SU-DHL-6 (cell line): ENCODE measurements around the gene GGACT.
"Not testable (repeated sequence)": the region's sequence is repeated elsewhere in the genome, so short reads cannot be mapped to it uniquely, and the experiment has no call there.

Experiments
- H2AFZ ChIP-seq: fragments of 200-600 bp; sonication (generic); 2 replicates; pipeline ENCODE4 v1.6.1; 2014; ENCODE audit warnings: low read depth, mild to moderate bottlenecking, moderate library complexity, mixed read lengths, antibody characterized with exemption, low read length; ENCODE audit not compliant: severe bottlenecking
- H3F3A ChIP-seq: fragments of 200-600 bp; shearing (Covaris generic); 2 replicates; pipeline ENCODE4 v1.6.0; 2016; ENCODE audit warnings: antibody characterized with exemption, mild to moderate bottlenecking; ENCODE audit not compliant: insufficient read depth
- H3K27ac ChIP-seq: fragments of 200-600 bp; sonication (generic); 2 replicates; pipeline ENCODE4 v1.5.1; 2016; ENCODE audit warnings: low read depth, mild to moderate bottlenecking, low read length, moderate library complexity, mixed read lengths
- H3K27me3 ChIP-seq: fragments of 200-600 bp; sonication (generic), shearing (Covaris generic); 2 replicates; pipeline ENCODE4 v1.6.0; 2014; ENCODE audit warnings: mild to moderate bottlenecking, low read length
- H3K36me3 ChIP-seq: fragments of 200-600 bp; sonication (generic); 2 replicates; pipeline ENCODE4 v1.6.1; 2014; ENCODE audit warnings: mild to moderate bottlenecking, low read length, mixed read lengths
- H3K4me2 ChIP-seq: fragments of 300-600, 200-600 bp; shearing (Covaris generic), sonication (generic); 2 replicates; pipeline ENCODE4 v1.6.0; 2014; ENCODE audit warnings: low read length, low read depth, mild to moderate bottlenecking; ENCODE audit not compliant: poor library complexity, severe bottlenecking
- H3K4me3 ChIP-seq: fragments of 200-600 bp; sonication (generic); 2 replicates; pipeline ENCODE4 v1.5.1; 2014; ENCODE audit warnings: antibody characterized with exemption, low read length, mild to moderate bottlenecking, mixed read lengths; ENCODE audit not compliant: insufficient read depth, poor library complexity, severe bottlenecking
- H3K79me2 ChIP-seq: fragments of 200-600 bp; sonication (generic); 2 replicates; pipeline ENCODE4 v1.6.1; 2014; ENCODE audit warnings: mild to moderate bottlenecking, low read length, moderate library complexity; ENCODE audit not compliant: insufficient read depth
- H3K9ac ChIP-seq: fragments of 200-600 bp; sonication (generic); 2 replicates; pipeline ENCODE4 v1.7.0; 2014; ENCODE audit warnings: mild to moderate bottlenecking, low read length
- H3K9me2 ChIP-seq: fragments of 200-600 bp; sonication (generic); replicated peaks from 2 replicates; pipeline ENCODE4 v1.6.1; 2014; ENCODE audit warnings: low read length; ENCODE audit not compliant: insufficient read depth
- H3K9me3 ChIP-seq: fragments of 200-600 bp; sonication (generic); 2 replicates; pipeline ENCODE4 v1.6.1; 2014; ENCODE audit warnings: low read length, mixed read lengths; ENCODE audit not compliant: insufficient read depth
- H4K20me1 ChIP-seq: fragments of 200-600 bp; sonication (generic); 2 replicates; pipeline ENCODE4 v1.6.1; 2014; ENCODE audit warnings: low read depth, mild to moderate bottlenecking, antibody characterized with exemption, low read length, moderate library complexity, mixed read lengths
- EZH2phosphoT487 ChIP-seq: fragments of 200-600 bp; sonication (generic), shearing (Covaris generic); conservative IDR thresholded peaks from 2 replicates; pipeline ENCODE4 v1.6.1; 2018; ENCODE audit warnings: mild to moderate bottlenecking, antibody characterized with exemption, low read length, moderate library complexity, mixed read lengths
- TF ChIP-seq, protein P1 (sequence below): fragments of 200-600 bp; sonication (generic); IDR thresholded peaks from one replicate; pipeline ENCODE4 v1.5.1; 2017; ENCODE audit warnings: antibody characterized with exemption, mild to moderate bottlenecking, low read length, moderate library complexity; ENCODE audit not compliant: insufficient read depth, poor library complexity, severe bottlenecking

The GGACT gene

DNA sequence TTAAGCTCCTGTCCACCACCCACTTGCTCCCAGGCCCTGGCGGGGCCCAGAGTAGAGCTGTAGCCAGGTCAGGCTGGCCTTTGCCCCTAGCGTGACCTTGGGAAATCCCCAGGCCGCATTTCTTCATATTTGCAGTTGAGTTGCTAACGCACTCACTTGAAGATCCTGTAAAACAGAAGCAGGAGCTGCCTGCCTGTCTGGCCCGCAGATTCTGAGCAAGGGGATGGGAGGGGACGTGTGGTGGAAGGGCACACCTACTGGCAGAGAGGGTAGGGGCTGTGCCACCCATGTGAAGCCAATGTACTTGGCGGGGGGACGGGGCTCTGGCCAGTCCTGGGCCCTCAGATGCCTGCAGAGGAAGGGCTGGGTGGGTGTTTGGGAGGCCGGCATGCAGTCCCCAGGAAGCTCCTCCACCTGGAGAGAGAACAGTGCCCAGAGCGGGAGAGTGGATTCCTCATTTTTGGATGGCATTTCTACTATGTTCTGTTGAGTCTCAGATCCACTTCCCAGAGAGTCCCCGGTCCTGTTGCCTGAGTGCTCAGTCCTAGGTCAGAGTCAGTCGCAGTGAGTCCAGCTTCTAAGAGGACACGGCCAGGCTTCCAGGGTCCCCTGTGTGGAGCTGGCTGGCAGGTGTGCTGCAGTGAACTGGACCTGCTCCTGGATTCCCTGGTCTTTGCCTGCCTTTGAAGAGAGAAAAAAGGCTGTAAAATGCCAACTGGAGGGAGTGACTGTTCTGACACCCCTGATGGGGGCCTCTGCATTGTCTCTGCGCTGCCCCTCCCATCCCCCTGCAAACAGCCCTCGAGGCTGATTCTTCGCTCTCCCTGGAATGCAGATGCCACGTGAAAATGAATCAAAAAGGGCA, 62.9 kb downstream of the GGACT start:
- no peaks in the 10 kb centered on the region for H3K36me3 ChIP-seq
- no peaks in the 10 kb centered on the region for H3K9me3 ChIP-seq
- no peak overlapping the region for H3K9ac ChIP-seq
- H3K79me2 ChIP-seq, result no peaks in the 10 kb centered on the region
- no peaks in the 10 kb centered on the region for H3K27me3 ChIP-seq
- no peaks in the 10 kb centered on the region for H4K20me1 ChIP-seq
- no peaks in the 10 kb centered on the region for H3K9me2 ChIP-seq
- no peak overlapping the region for H3K4me2 ChIP-seq
- TF ChIP-seq EZH2phosphoT487, result no peak
- H3F3A ChIP-seq, result no peaks in the 10 kb centered on the region
- no peak overlapping the region for H2AFZ ChIP-seq
- H3K4me3 ChIP-seq, result no peak overlapping the region
- no peak overlapping the region for H3K27ac ChIP-seq

DNA sequence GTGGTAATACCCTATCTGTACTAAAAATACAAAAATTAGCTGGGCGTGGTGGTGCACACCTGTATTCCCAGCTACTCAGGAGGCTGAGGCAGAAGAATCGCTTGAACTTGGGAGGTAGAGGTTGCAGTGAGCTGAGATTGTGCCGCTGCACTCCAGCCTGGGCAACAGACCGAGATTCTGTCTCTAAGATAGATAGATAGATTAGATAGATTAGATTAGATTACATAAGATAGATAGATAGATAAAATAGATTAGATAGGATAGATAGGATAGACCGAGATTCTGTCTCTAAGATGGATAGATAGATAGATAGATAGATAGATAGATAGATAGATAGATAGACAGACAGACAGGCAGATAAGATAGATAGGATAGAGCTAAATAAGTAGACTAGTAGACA, 63.9 kb downstream of the GGACT start:
- not testable (repeated sequence) for H3K4me2 ChIP-seq, H3K9ac ChIP-seq, H4K20me1 ChIP-seq, H3K79me2 ChIP-seq, H3K4me3 ChIP-seq, H3F3A ChIP-seq, H2AFZ ChIP-seq, H3K27me3 ChIP-seq, H3K9me2 ChIP-seq, H3K9me3 ChIP-seq, H3K36me3 ChIP-seq, H3K27ac ChIP-seq

DNA sequence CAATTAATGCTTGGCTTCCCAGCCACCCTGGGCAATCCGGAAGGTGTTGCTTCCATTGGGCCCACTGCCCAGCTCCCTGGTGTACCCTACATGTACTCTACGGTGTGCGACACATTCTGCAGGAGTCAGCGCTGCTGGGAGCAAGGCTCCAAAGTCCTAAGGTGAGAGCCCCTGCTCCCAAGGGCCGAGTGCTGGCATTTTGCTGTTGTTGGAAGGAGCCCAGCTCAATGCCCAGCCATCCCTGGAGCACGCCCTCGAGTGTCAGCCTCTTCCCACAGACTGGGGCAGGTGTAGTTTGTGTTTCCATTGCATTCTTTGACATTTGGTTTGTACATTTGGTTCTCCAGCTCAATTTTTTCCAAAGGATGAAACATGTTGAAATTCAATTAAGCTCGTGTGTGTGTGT, 64.6 kb downstream of the GGACT start:
- Histone ChIP-seq H3K27me3 (no peaks in the 10 kb centered on the region), H3F3A (no peaks in the 10 kb centered on the region), H3K27ac (no peak overlapping the region), H3K4me2 (no peak overlapping the region), H4K20me1 (no peaks in the 10 kb centered on the region), H3K9me2 (no peaks in the 10 kb centered on the region), H3K4me3 (no peak overlapping the region), H3K36me3 (no peaks in the 10 kb centered on the region), H2AFZ (no peak overlapping the region), H3K79me2 (no peaks in the 10 kb centered on the region), H3K9me3 (no peaks in the 10 kb centered on the region), H3K9ac (no peak overlapping the region)
- TF ChIP-seq EZH2phosphoT487, result no peak
- TF ChIP-seq, protein P1, sequence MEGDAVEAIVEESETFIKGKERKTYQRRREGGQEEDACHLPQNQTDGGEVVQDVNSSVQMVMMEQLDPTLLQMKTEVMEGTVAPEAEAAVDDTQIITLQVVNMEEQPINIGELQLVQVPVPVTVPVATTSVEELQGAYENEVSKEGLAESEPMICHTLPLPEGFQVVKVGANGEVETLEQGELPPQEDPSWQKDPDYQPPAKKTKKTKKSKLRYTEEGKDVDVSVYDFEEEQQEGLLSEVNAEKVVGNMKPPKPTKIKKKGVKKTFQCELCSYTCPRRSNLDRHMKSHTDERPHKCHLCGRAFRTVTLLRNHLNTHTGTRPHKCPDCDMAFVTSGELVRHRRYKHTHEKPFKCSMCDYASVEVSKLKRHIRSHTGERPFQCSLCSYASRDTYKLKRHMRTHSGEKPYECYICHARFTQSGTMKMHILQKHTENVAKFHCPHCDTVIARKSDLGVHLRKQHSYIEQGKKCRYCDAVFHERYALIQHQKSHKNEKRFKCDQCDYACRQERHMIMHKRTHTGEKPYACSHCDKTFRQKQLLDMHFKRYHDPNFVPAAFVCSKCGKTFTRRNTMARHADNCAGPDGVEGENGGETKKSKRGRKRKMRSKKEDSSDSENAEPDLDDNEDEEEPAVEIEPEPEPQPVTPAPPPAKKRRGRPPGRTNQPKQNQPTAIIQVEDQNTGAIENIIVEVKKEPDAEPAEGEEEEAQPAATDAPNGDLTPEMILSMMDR, result no peak

DNA sequence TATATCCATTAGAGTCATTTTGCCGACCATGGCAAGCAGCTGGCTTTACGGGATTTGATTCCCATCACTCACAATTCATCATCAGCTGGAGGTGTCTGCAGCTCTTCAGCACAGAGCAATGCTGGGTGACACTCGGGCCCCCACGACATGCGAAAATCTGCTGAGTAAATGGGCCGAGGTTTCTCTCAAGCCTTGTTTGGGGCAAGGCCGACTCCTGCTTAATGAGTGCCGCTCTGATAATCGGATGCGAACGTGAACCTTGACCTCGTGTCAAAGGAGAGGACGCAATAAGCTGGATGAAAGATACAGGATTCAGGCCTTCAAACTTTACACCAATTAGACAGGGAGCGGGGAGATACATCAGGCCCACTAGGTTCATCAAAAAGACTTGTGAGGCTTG, 65.2 kb downstream of the GGACT start:
- no peak overlapping the region for H3K27ac ChIP-seq
- H3K27me3 ChIP-seq, result no peaks in the 10 kb centered on the region
- no peaks in the 10 kb centered on the region for H3K36me3 ChIP-seq
- H3F3A ChIP-seq, result no peaks in the 10 kb centered on the region
- H4K20me1 ChIP-seq, result no peaks in the 10 kb centered on the region
- H3K9ac ChIP-seq, result no peak overlapping the region
- H2AFZ ChIP-seq, result no peak overlapping the region
- H3K9me2 ChIP-seq, result no peaks in the 10 kb centered on the region
- TF ChIP-seq, protein P1, result no peak
- no peak for TF ChIP-seq EZH2phosphoT487
- H3K4me2 ChIP-seq, result no peak overlapping the region
- H3K4me3 ChIP-seq, result no peak overlapping the region
- no peaks in the 10 kb centered on the region for H3K79me2 ChIP-seq
- no peaks in the 10 kb centered on the region for H3K9me3 ChIP-seq
